ENCODE data around the gene ANXA2.

DNA sequence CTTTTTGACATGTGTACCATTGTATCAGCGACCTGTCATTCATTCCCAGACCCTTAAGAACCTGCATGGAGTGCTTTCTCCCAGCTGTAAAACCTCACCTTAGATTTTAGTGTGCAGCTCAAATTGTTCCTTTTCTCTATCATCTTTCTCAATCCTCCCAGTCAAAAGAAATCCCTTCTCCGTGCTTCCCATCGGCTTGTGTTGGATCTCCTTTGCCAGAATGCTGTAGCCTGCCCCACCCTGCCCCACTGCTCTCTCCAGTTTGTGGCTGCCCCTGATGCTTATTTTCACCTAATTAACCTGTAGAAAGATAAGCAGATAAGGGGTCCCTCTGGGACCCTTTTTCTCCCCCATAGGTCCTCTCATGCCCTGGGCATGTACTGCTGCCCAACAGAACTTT is 51.1 kb downstream of the ANXA2 start:
- TF ChIP-seq, protein P1, sequence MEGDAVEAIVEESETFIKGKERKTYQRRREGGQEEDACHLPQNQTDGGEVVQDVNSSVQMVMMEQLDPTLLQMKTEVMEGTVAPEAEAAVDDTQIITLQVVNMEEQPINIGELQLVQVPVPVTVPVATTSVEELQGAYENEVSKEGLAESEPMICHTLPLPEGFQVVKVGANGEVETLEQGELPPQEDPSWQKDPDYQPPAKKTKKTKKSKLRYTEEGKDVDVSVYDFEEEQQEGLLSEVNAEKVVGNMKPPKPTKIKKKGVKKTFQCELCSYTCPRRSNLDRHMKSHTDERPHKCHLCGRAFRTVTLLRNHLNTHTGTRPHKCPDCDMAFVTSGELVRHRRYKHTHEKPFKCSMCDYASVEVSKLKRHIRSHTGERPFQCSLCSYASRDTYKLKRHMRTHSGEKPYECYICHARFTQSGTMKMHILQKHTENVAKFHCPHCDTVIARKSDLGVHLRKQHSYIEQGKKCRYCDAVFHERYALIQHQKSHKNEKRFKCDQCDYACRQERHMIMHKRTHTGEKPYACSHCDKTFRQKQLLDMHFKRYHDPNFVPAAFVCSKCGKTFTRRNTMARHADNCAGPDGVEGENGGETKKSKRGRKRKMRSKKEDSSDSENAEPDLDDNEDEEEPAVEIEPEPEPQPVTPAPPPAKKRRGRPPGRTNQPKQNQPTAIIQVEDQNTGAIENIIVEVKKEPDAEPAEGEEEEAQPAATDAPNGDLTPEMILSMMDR (IDR thresholded peaks at IDR 0.05; ENCODE audit: low read depth, low read length) = no peak
- TF ChIP-seq EZH2phosphoT487 (IDR thresholded peaks at IDR 0.05; ENCODE audit: low read depth) = no peak

All from OCI-LY3 (cell line).